Astrocyte (in vitro differentiated cells and primary cell): ENCODE data around the gene FAM120B. TPM values are rescaled to one million over a fixed set of nuclear protein-coding genes. Genes with fewer than 3 reads are reported as not detected.

ENCODE experiments used
- DNase-seq: peaks from one replicate; pipeline ENCODE4 v3.0.0-alpha.2; 2010; ENCODE audit warnings: low read depth
- FAIRE-seq: peaks from 2 replicates; lab custom pipeline; 2011; peaks lifted over from hg19 to GRCh38; lab: Jason Lieb, UNC
- H2AFZ ChIP-seq: 2 replicates; pipeline ENCODE4 v1.6.0; 2012; ENCODE audit warnings: low read depth, low read length, inconsistent platforms
- H3K27ac ChIP-seq: 2 replicates; pipeline ENCODE4 v1.5.1; 2011; ENCODE audit warnings: low read depth, low read length, inconsistent platforms
- H3K27me3 ChIP-seq: 2 replicates; pipeline ENCODE4 v1.6.0; 2011; ENCODE audit warnings: low read length, inconsistent platforms; ENCODE audit not compliant: insufficient read depth
- H3K36me3 ChIP-seq: 2 replicates; pipeline ENCODE4 v1.5.1; 2011; ENCODE audit warnings: low read length, inconsistent platforms; ENCODE audit not compliant: insufficient read depth
- H3K4me1 ChIP-seq: 2 replicates; pipeline ENCODE4 v1.5.1; 2011; ENCODE audit warnings: low read length, inconsistent platforms; ENCODE audit not compliant: insufficient read depth
- H3K4me2 ChIP-seq: 2 replicates; pipeline ENCODE4 v1.6.0; 2012; ENCODE audit warnings: low read length, inconsistent platforms
- H3K4me3 ChIP-seq: 2 replicates; pipeline ENCODE4 v1.5.1; 2011; ENCODE audit warnings: low read depth, mild to moderate bottlenecking, low read length, inconsistent platforms; ENCODE audit not compliant: insufficient read depth
- H3K79me2 ChIP-seq: 2 replicates; pipeline ENCODE4 v1.6.0; 2012; ENCODE audit warnings: mild to moderate bottlenecking, low read length, inconsistent platforms; ENCODE audit not compliant: insufficient read depth
- H3K9ac ChIP-seq: 2 replicates; pipeline ENCODE4 v1.6.0; 2012; ENCODE audit warnings: mild to moderate bottlenecking, low read length, inconsistent platforms
- H3K9me3 ChIP-seq: 2 replicates; pipeline ENCODE4 v1.5.1; 2012; ENCODE audit warnings: low read depth, mild to moderate bottlenecking, low read length, inconsistent platforms; ENCODE audit not compliant: insufficient read depth
- H4K20me1 ChIP-seq: 2 replicates; pipeline ENCODE4 v1.6.0; 2012; ENCODE audit warnings: low read length, inconsistent platforms; ENCODE audit not compliant: insufficient read depth
- H3K27ac Mint-ChIP-seq: one replicate; pipeline ENCODE4 v1.8.0; 2021; ENCODE audit warnings: mild to moderate bottlenecking, mixed read lengths; ENCODE audit not compliant: unreplicated experiment
- H3K27me3 Mint-ChIP-seq: one replicate; pipeline ENCODE4 v1.8.0; 2021; ENCODE audit warnings: low read depth, mixed read lengths; ENCODE audit not compliant: unreplicated experiment
- H3K36me3 Mint-ChIP-seq: one replicate; pipeline ENCODE4 v1.8.0; 2021; ENCODE audit warnings: low read depth, mixed read lengths; ENCODE audit not compliant: unreplicated experiment
- H3K4me1 Mint-ChIP-seq: one replicate; pipeline ENCODE4 v1.8.0; 2021; ENCODE audit warnings: low read depth, mixed read lengths; ENCODE audit not compliant: unreplicated experiment
- H3K4me3 Mint-ChIP-seq: one replicate; pipeline ENCODE4 v1.8.0; 2021; ENCODE audit warnings: mild to moderate bottlenecking, moderate library complexity, mixed read lengths; ENCODE audit not compliant: unreplicated experiment
- H3K9me3 Mint-ChIP-seq: one replicate; pipeline ENCODE4 v1.8.0; 2021; ENCODE audit warnings: mild to moderate bottlenecking, mixed read lengths; ENCODE audit not compliant: unreplicated experiment
- EZH2 ChIP-seq: IDR thresholded peaks from 2 replicates; pipeline ENCODE4 v1.6.1; 2012; ENCODE audit warnings: mild to moderate bottlenecking, low read length, inconsistent platforms; ENCODE audit not compliant: insufficient read depth
- total RNA-seq: library from RNA; stranded (reverse); gene quantifications from 2 replicates; pipeline ENCODE4 v1.2.1, GENCODE V29; 2021
- TF ChIP-seq, protein P1 (sequence below): IDR thresholded peaks from 2 replicates; pipeline ENCODE4 v1.5.1; 2011; ENCODE audit warnings: low read depth, mild to moderate bottlenecking, inconsistent platforms, low read length, moderate library complexity; ENCODE audit not compliant: insufficient read depth

FAM120B gene
- total RNA-seq, 1 donor from 2014 or later = 29.8 TPM

DNA sequence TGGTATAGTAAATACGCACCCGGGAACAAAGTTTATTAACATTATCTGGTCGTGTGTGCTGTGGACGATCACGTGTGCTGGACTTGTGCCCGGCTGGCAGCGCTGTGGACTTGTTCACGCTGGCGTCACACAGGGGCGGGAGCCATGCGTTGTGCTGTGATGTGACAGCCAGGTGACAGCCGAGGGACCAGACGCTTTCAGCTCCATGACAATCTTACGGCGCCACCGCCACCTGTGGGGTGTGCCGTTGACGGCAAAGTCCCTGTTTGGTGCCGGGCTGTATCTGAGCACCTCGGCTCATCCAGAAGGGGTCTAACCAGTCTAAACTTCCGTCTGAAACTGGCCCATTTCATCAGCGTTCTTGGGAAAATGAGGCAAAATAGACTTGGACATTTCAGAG is 40.9 kb upstream of the FAM120B start:
- Histone ChIP-seq H3K4me1 (no peaks in the 10 kb centered on the region), H3K27ac (no peak overlapping the region), H2AFZ (no peak overlapping the region), H4K20me1 (no peaks in the 10 kb centered on the region), H3K79me2 (no peaks in the 10 kb centered on the region), H3K36me3 (no peaks in the 10 kb centered on the region), H3K9me3 (no peaks in the 10 kb centered on the region), H3K9ac (no peak overlapping the region), H3K4me3 (no peak overlapping the region), H3K27me3 (no peaks in the 10 kb centered on the region), H3K4me2 (no peak overlapping the region)
- Mint-ChIP-seq H3K4me1 (peaks cover 4% of the 10 kb centered on the region), H3K9me3 (no peaks in the 10 kb centered on the region), H3K36me3 (no peaks in the 10 kb centered on the region), H3K4me3 (no peak overlapping the region), H3K27ac (no peak overlapping the region), H3K27me3 (peaks cover 32% of the 10 kb centered on the region)
- TF ChIP-seq, protein P1, sequence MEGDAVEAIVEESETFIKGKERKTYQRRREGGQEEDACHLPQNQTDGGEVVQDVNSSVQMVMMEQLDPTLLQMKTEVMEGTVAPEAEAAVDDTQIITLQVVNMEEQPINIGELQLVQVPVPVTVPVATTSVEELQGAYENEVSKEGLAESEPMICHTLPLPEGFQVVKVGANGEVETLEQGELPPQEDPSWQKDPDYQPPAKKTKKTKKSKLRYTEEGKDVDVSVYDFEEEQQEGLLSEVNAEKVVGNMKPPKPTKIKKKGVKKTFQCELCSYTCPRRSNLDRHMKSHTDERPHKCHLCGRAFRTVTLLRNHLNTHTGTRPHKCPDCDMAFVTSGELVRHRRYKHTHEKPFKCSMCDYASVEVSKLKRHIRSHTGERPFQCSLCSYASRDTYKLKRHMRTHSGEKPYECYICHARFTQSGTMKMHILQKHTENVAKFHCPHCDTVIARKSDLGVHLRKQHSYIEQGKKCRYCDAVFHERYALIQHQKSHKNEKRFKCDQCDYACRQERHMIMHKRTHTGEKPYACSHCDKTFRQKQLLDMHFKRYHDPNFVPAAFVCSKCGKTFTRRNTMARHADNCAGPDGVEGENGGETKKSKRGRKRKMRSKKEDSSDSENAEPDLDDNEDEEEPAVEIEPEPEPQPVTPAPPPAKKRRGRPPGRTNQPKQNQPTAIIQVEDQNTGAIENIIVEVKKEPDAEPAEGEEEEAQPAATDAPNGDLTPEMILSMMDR = no peak
- TF ChIP-seq EZH2 = no peak
- no peak for FAIRE-seq
- no peak for DNase-seq

DNA sequence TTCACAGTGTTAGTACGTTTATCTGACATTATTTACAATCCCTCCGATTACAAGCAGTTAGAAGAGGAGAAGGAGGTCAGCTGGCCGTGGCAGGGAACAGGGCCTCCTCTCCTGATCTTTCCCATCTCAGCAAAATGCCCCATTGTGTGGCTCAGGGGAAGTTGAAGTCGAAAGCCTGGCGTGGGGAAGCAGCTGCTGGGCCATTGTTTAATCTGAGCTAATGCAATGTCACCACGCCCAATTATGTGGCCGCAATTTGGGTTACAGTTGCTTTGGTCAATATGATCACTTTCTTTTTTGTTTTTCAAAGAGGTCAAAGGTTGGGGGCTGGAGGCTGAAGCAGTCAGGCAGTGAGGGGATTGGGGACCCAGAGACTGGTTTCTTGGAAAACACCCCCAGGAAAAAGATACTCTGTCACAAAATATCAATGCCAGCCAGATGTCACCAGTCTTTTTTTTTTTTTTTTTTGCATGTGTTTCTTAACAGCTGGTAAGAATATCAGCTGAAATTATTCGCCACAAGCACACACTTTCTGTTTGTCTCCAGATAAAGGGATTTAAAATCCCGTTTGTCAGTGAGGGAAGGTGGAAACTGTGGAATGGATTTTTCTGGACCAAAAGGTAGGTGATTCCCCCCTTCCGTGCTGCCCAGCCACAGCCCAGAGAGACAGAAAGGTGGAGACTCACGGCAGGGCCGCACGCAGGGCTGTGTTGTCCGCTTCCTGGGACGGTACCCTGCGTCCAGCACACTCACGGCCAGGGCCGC is 40.3 kb upstream of the FAM120B start:
- H3K36me3 ChIP-seq = no peaks in the 10 kb centered on the region
- Mint-ChIP-seq H3K27me3 (peaks cover 32% of the 10 kb centered on the region), H3K27ac (no peak overlapping the region), H3K4me3 (no peak overlapping the region), H3K4me1 (peaks cover 4% of the 10 kb centered on the region), H3K9me3 (no peaks in the 10 kb centered on the region), H3K36me3 (no peaks in the 10 kb centered on the region)
- H3K4me1 ChIP-seq = no peaks in the 10 kb centered on the region
- DNase-seq = no peak
- H4K20me1 ChIP-seq = no peaks in the 10 kb centered on the region
- H3K79me2 ChIP-seq = no peaks in the 10 kb centered on the region
- H3K27me3 ChIP-seq = no peaks in the 10 kb centered on the region
- TF ChIP-seq, protein P1 = no peak
- TF ChIP-seq EZH2 = no peak
- H3K27ac ChIP-seq = no peak overlapping the region
- H3K9me3 ChIP-seq = no peaks in the 10 kb centered on the region
- no peak overlapping the region for H3K4me2 ChIP-seq
- no peak overlapping the region for H3K4me3 ChIP-seq
- FAIRE-seq = no peak
- H3K9ac ChIP-seq = no peak overlapping the region
- H2AFZ ChIP-seq = no peak overlapping the region

DNA sequence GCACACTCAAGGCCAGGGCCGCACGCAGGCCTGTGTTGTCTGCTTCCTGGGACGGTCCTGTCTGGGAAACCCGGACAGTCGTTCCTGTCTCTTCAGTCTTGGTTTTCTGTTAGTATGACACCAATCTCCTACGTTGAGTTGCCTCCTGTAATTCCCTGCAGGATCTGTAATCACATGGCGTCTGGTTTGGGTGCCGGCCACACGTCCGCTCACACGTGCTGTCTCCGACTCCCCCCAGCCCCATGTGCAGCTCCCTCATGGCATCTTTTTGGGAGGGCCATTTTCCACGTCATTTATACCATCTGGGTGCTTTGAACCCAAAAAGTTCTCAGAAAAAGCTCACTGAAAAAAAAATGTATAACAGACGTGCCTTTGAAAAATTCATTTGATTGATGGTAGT is 38.9 kb upstream of the FAM120B start:
- H3K36me3 ChIP-seq = no peaks in the 10 kb centered on the region
- Mint-ChIP-seq H3K36me3 (no peaks in the 10 kb centered on the region), H3K4me3 (no peak overlapping the region), H3K27me3 (peaks cover 41% of the 10 kb centered on the region), H3K9me3 (no peaks in the 10 kb centered on the region), H3K27ac (no peak overlapping the region), H3K4me1 (peaks cover 4% of the 10 kb centered on the region)
- FAIRE-seq = no peak
- H3K9ac ChIP-seq = no peak overlapping the region
- TF ChIP-seq EZH2 = no peak
- TF ChIP-seq, protein P1 = no peak
- no peak for DNase-seq
- no peaks in the 10 kb centered on the region for H3K79me2 ChIP-seq
- no peak overlapping the region for H2AFZ ChIP-seq
- H3K4me2 ChIP-seq = no peak overlapping the region
- H3K27me3 ChIP-seq = no peaks in the 10 kb centered on the region
- no peaks in the 10 kb centered on the region for H3K4me1 ChIP-seq
- no peaks in the 10 kb centered on the region for H4K20me1 ChIP-seq
- no peaks in the 10 kb centered on the region for H3K9me3 ChIP-seq
- no peak overlapping the region for H3K4me3 ChIP-seq
- no peak overlapping the region for H3K27ac ChIP-seq
